Uterus (tissue), 4 donors: Measurements from ENCODE around the gene YWHAB. TPM values are rescaled to one million over a fixed set of nuclear protein-coding genes. Genes with fewer than 3 reads are reported as not detected.

Experiments
- DNase-seq, 2 donors: peaks; one replicate each; pipeline ENCODE4 v3.0.0-alpha.2; 2019 to 2020
- H3K27ac ChIP-seq, 2 donors: fragments of 200-600 bp; sonication (generic); 1 replicate in 1 of 2; 2 replicates in 1 of 2; pipeline ENCODE4 v1.5.1; 2016 to 2018
- H3K27me3 ChIP-seq, 2 donors: fragments of 200-600 bp; sonication (generic); one replicate each; pipeline ENCODE4 v1.5.1; 2018 to 2019; ENCODE audit warnings: control low read depth in 1 of 2
- H3K36me3 ChIP-seq, 2 donors: fragments of 200-600 bp; sonication (generic); one replicate each; pipeline ENCODE4 v1.5.1; 2019; ENCODE audit warnings: control low read depth in 1 of 2
- H3K4me1 ChIP-seq, 2 donors: fragments of 200-600 bp; sonication (generic); one replicate each; pipeline ENCODE4 v1.5.1; 2018 to 2019; ENCODE audit warnings: control low read depth in 1 of 2
- H3K4me3 ChIP-seq, 2 donors: fragments of 200-600 bp; sonication (generic); 1 replicate in 1 of 2; 2 replicates in 1 of 2; pipeline ENCODE4 v1.5.1; 2018 to 2019; ENCODE audit warnings: mild to moderate bottlenecking in 1 of 2
- H3K9me3 ChIP-seq, 2 donors: fragments of 200-600 bp; sonication (generic); one replicate each; pipeline ENCODE4 v1.5.1; 2019; ENCODE audit warnings: control low read depth in 1 of 2
- POLR2A ChIP-seq, 2 donors: fragments of 450-650 bp; IDR thresholded peaks; one replicate each; pipeline ENCODE4 v1.6.1; 2016; ENCODE audit warnings: antibody characterized with exemption in 2 of 2, mild to moderate bottlenecking in 1 of 2, moderate library complexity in 1 of 2
- intact Hi-C: fragments of 100-400 bp; cut with DNase I; formaldehyde crosslinking; loops from one replicate; pipeline ENCODE4 v1.15.1; 2023; ENCODE audit warnings: low total_unique reads
- total RNA-seq, 4 donors: library from RNA; depleted of rRNA in 3 of 4; stranded (reverse); fragments of >200 nt in 3 of 4; gene quantifications; one replicate each; pipeline versions ENCODE4 v1.1.0 to v1.2.4, GENCODE V29; 2014 to 2023
- TF ChIP-seq, protein P1 (sequence below), 4 experiments: fragments of 200-600 bp in 2 of 4; fragments of 450-650 bp in 2 of 4; sonication (generic) in 2 of 4; IDR thresholded peaks; one replicate each; pipeline ENCODE4 v1.5.1; 2016 to 2019; ENCODE audit warnings: antibody characterized with exemption in 4 of 4, mild to moderate bottlenecking in 2 of 4, moderate library complexity in 1 of 4
- donor health status: DM: yes; HTN: yes; CAD: no.

Gene YWHAB
- total RNA-seq, 4 donors from 2014 or later: 54.3 to 131 (median 108) TPM

DNA sequence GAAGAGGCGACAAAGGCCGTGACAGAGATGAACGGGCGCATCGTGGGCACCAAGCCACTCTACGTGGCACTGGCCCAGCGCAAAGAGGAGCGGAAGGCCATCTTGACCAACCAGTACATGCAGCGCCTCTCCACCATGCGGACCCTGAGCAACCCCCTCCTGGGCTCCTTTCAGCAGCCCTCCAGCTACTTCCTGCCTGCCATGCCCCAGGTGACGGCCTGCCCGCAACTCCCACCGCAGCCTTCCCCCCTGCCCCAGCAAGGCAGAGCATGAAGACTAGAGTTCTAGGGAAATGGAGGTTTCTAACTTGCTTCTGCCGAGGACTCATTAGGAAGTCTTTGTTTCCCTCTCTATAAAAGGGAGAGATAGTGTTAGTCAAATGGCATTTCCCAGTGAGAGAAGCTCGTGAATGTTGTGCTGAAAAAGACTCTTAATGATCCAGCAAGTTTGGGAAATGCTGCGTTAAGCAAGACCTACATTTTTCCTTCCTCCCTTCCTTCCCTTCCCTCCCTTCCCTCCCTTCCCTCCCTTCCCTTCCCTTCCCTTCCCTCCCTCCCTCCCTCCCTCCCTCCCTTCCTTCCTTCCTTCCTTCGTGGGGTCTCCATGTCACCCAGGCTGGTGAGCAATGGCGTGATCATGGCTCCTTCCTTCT, 45.1 kb downstream of the YWHAB start:
- no peak overlapping the region for H3K4me3 ChIP-seq
- no peak for DNase-seq
- H3K9me3 ChIP-seq: no peaks in the 10 kb centered on the region
- no peak overlapping the region for H3K27ac ChIP-seq
- intact Hi-C loops: no loop called here
- no peak for TF ChIP-seq POLR2A (IDR thresholded peaks at IDR 0.05)
- TF ChIP-seq, protein P1, sequence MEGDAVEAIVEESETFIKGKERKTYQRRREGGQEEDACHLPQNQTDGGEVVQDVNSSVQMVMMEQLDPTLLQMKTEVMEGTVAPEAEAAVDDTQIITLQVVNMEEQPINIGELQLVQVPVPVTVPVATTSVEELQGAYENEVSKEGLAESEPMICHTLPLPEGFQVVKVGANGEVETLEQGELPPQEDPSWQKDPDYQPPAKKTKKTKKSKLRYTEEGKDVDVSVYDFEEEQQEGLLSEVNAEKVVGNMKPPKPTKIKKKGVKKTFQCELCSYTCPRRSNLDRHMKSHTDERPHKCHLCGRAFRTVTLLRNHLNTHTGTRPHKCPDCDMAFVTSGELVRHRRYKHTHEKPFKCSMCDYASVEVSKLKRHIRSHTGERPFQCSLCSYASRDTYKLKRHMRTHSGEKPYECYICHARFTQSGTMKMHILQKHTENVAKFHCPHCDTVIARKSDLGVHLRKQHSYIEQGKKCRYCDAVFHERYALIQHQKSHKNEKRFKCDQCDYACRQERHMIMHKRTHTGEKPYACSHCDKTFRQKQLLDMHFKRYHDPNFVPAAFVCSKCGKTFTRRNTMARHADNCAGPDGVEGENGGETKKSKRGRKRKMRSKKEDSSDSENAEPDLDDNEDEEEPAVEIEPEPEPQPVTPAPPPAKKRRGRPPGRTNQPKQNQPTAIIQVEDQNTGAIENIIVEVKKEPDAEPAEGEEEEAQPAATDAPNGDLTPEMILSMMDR (IDR thresholded peaks at IDR 0.05): no peak
- H3K36me3 ChIP-seq: no peaks in the 10 kb centered on the region
- no peaks in the 10 kb centered on the region for H3K4me1 ChIP-seq
- H3K27me3 ChIP-seq: no peaks in the 10 kb centered on the region

DNA sequence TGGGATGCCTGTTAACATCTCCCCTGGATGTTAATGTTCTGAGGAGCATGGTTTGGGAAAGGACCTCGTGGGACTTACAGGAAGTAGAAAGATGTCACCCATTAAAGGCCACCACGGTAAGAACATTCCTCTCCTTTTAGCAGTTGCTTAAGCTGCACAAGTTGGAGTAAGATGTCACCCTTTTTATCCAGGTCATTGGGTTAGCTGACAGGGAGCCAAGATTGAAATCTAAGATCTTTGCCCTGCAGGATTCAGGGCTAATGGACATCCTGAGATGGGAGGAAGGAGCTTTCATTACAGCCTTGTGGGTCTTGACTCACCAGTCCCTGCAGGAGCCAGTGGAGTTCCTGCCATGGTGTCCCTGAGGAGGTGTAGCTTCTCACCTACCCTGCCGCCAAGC, 46.4 kb downstream of the YWHAB start:
- DNase-seq: no peak
- intact Hi-C loops: no loop called here

DNA sequence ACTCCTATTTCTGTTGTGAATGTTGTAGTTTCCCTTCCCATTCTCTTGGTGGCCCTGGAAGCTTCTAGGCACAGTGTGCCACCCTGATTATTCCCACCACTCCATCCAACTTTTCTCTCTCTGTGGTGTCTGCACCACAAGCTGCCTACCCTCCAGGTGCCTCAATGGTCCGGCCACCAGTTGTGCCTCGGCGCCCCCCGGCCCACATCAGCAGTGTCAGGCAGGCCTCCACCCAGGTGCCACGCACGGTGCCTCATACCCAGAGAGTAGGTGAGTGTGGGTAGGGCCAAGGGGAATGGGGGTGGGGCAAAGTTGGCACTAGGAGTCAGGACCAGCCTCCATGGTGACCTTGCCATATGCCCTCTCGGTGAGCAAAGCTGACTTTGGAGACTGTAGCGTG, 47.4 kb downstream of the YWHAB start:
- Histone ChIP-seq H3K4me1 (no peaks in the 10 kb centered on the region), H3K36me3 (no peaks in the 10 kb centered on the region), H3K27ac (no peak overlapping the region), H3K27me3 (no peaks in the 10 kb centered on the region), H3K4me3 (no peak overlapping the region), H3K9me3 (no peaks in the 10 kb centered on the region)
- no peak for TF ChIP-seq POLR2A (IDR thresholded peaks at IDR 0.05)
- TF ChIP-seq, protein P1 (IDR thresholded peaks at IDR 0.05): no peak
- intact Hi-C loops: no loop called here
- DNase-seq: no peak

More for the DNA sequence above, 46.4 kb downstream of the YWHAB start:
- H3K4me3 ChIP-seq: no peak overlapping the region
- no peak overlapping the region for H3K27ac ChIP-seq
- no peaks in the 10 kb centered on the region for H3K4me1 ChIP-seq
- no peaks in the 10 kb centered on the region for H3K9me3 ChIP-seq
- TF ChIP-seq, protein P1 (IDR thresholded peaks at IDR 0.05): no peak
- no peak for TF ChIP-seq POLR2A (IDR thresholded peaks at IDR 0.05)
- no peaks in the 10 kb centered on the region for H3K36me3 ChIP-seq
- no peaks in the 10 kb centered on the region for H3K27me3 ChIP-seq

DNA sequence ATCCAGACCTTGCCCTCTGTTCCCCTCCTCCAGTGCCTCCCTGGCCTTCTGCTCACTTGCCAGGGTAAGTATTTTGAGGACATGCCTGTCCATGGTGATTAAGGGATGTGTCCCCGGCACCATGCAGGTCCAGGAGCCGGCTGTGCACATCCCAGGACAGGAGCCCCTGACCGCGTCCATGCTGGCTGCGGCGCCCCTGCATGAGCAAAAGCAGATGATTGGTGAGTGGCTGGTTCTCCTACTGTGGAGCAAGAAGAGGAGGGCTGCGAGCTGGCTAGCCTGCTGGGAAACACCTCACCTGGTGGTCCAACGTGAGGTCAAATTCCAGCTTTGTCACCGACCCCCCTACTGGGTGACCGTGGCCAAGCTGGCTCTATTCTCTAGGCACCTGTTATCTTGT, 51.0 kb downstream of the YWHAB start:
- no peak for TF ChIP-seq POLR2A (IDR thresholded peaks at IDR 0.05)
- TF ChIP-seq, protein P1 (IDR thresholded peaks at IDR 0.05): no peak
- no peaks in the 10 kb centered on the region for H3K4me1 ChIP-seq

DNA sequence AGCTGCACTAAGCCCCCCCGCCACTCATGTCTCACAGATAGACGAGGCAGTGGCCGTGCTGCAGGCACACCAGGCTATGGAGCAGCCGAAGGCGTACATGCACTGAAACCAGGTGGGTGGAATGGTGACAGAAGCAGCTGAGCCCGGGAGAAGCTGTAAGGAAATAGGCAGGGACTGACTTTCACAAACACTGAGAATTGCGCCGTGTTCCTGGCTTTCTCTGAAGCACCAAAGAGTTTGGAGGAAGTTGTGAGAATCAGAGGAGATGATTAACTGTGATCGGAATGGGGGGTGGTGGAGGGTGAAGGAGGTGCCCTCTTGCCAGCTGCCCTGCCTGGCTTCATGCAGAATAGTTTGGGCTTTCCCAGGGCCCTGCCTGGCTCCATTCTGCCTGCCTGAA, 53.1 kb downstream of the YWHAB start:
- intact Hi-C loops: no loop called here
- peak in 1 of 2 donors; percentile 22 for DNase-seq
- no peaks in the 10 kb centered on the region for H3K4me1 ChIP-seq
- H3K9me3 ChIP-seq: no peaks in the 10 kb centered on the region
- no peak overlapping the region for H3K4me3 ChIP-seq
- no peaks in the 10 kb centered on the region for H3K36me3 ChIP-seq
- no peak for TF ChIP-seq POLR2A (IDR thresholded peaks at IDR 0.05)
- TF ChIP-seq, protein P1 (IDR thresholded peaks at IDR 0.05): no peak
- no peaks in the 10 kb centered on the region for H3K27me3 ChIP-seq
- H3K27ac ChIP-seq: no peak overlapping the region

More for the DNA sequence above, 51.0 kb downstream of the YWHAB start:
- Histone ChIP-seq H3K4me3 (no peak overlapping the region), H3K27me3 (no peaks in the 10 kb centered on the region), H3K36me3 (no peaks in the 10 kb centered on the region), H3K9me3 (no peaks in the 10 kb centered on the region), H3K27ac (no peak overlapping the region)
- intact Hi-C loops: no loop called here
- no peak for DNase-seq
